A172 (cell line): ENCODE data around the gene FAM110A. TPM values are rescaled to one million over a fixed set of nuclear protein-coding genes. Genes with fewer than 3 reads are reported as not detected.
"Not testable (repeated sequence)": the region's sequence is repeated elsewhere in the genome, so short reads cannot be mapped to it uniquely, and the experiment has no call there.

Experiments used
- DNase-seq: peaks from one replicate; pipeline ENCODE4 v3.0.0-alpha.2; 2015; ENCODE audit warnings: low spot score
- total RNA-seq: library from RNA; depleted of rRNA; stranded (reverse); fragments of >200 nt; shearing (Covaris generic); gene quantifications from 2 replicates; pipeline ENCODE4 v1.2.3, GENCODE V29; 2014

The FAM110A gene
- total RNA-seq, 1 experiment from 2014 or later: 15.0 TPM

- DNase-seq: no peak
Measured at GRCh38 chr20:873875-874607, 40.5 kb downstream of the FAM110A start.

GRCh38 chr20:875115-875514, 41.6 kb downstream of the FAM110A start:
- DNase-seq: no peak

GRCh38 chr20:877814-878213, 44.3 kb downstream of the FAM110A start:
- no peak for DNase-seq

GRCh38 chr20:878511-879307, 45.2 kb downstream of the FAM110A start:
- DNase-seq: peak; percentile 23

GRCh38 chr20:879626-880025, 46.1 kb downstream of the FAM110A start:
- no peak for DNase-seq

GRCh38 chr20:881051-881782, 47.7 kb downstream of the FAM110A start:
- DNase-seq: peak; percentile 86

GRCh38 chr20:881783-882144, 48.2 kb downstream of the FAM110A start:
- DNase-seq: no peak

- DNase-seq: no peak
Measured at GRCh38 chr20:884983-885952, 51.8 kb downstream of the FAM110A start.

GRCh38 chr20:887137-887536, 53.6 kb downstream of the FAM110A start:
- DNase-seq: no peak

- DNase-seq: no peak
Measured at GRCh38 chr20:888057-888456, 54.5 kb downstream of the FAM110A start.

GRCh38 chr20:889106-889505, 55.6 kb downstream of the FAM110A start:
- DNase-seq: no peak

GRCh38 chr20:889932-890463, 56.5 kb downstream of the FAM110A start:
- DNase-seq: no peak

GRCh38 chr20:890666-891057, 57.1 kb downstream of the FAM110A start:
- no peak for DNase-seq

GRCh38 chr20:891058-891705, 57.7 kb downstream of the FAM110A start:
- DNase-seq: no peak

- no peak for DNase-seq
Measured at GRCh38 chr20:891706-892080, 58.2 kb downstream of the FAM110A start.

- DNase-seq: not testable (repeated sequence)
Measured at GRCh38 chr20:892371-892770, 58.9 kb downstream of the FAM110A start.
